ENCODE data around the gene NEGR1. TPM values are rescaled to one million over a fixed set of nuclear protein-coding genes. Genes with fewer than 3 reads are reported as not detected.

Gene NEGR1
- total and polyA plus RNA-seq, 8 donors: 1.2 to 35.4 (median 7.7) TPM

- Histone ChIP-seq H3K4me3 (no peak overlapping the region), H3K27me3 (no peaks in the 10 kb centered on the region), H3K9me3 (no peaks in the 10 kb centered on the region), H3K4me1 (no peaks in the 10 kb centered on the region), H3K27ac (no peak overlapping the region), H3K36me3 (no peaks in the 10 kb centered on the region)
- no peak for DNase-seq
- 74 to 89% (median 84%) methylated on average over 3 of the region's 3 CpGs for WGBS, 5 donors
- no peak for TF ChIP-seq EP300 (IDR thresholded peaks at IDR 0.05)
- intact Hi-C loops (cut with DNase I; ENCODE audit: low total_unique reads): no loop called here
These were observed 904.5 kb downstream of the NEGR1 start for GRCh38 chr1:71377886-71378285.

GRCh38 chr1:71372496-71372895, 909.8 kb downstream of the NEGR1 start:
- TF ChIP-seq EP300 (IDR thresholded peaks at IDR 0.05): no peak
- no peak for TF ChIP-seq POLR2A (IDR thresholded peaks at IDR 0.05)
- no peak for TF ChIP-seq POLR2AphosphoS5 (IDR thresholded peaks at IDR 0.05)
- no peak for TF ChIP-seq CTCF (IDR thresholded peaks at IDR 0.05)
- intact Hi-C loops (cut with DNase I; ENCODE audit: low total_unique reads): no loop called here

GRCh38 chr1:71371581-71371980, 910.8 kb downstream of the NEGR1 start:
- no peaks in the 10 kb centered on the region for H3K9me3 ChIP-seq
- no peak overlapping the region for H3K4me3 ChIP-seq
- TF ChIP-seq EP300 (IDR thresholded peaks at IDR 0.05) (no peak), POLR2A (IDR thresholded peaks at IDR 0.05) (no peak), POLR2AphosphoS5 (IDR thresholded peaks at IDR 0.05) (no peak), CTCF (IDR thresholded peaks at IDR 0.05) (no peak)
- H3K36me3 ChIP-seq: no peaks in the 10 kb centered on the region
- no peaks in the 10 kb centered on the region for H3K4me1 ChIP-seq
- no peak overlapping the region for H3K27ac ChIP-seq
- 84 to 93% (median 90%) methylated on average over 1 of the region's 1 CpG for WGBS, 5 donors
- DNase-seq: no peak
- intact Hi-C loops (cut with DNase I; ENCODE audit: low total_unique reads): no loop called here
- no peaks in the 10 kb centered on the region for H3K27me3 ChIP-seq

More at GRCh38 chr1:71372496-71372895, 909.8 kb downstream of the NEGR1 start:
- H3K4me1 ChIP-seq: no peaks in the 10 kb centered on the region
- WGBS, 5 donors: 88 to 99% (median 89%) methylated on average over 2 of the region's 2 CpGs
- no peaks in the 10 kb centered on the region for H3K9me3 ChIP-seq
- no peak for DNase-seq
- no peaks in the 10 kb centered on the region for H3K36me3 ChIP-seq
- H3K27ac ChIP-seq: no peak overlapping the region
- no peaks in the 10 kb centered on the region for H3K27me3 ChIP-seq
- no peak overlapping the region for H3K4me3 ChIP-seq

GRCh38 chr1:71364236-71364635, 918.1 kb downstream of the NEGR1 start:
- WGBS, 5 donors: 72 to 91% (median 85%) methylated on average over 2 of the region's 2 CpGs
- TF ChIP-seq CTCF (IDR thresholded peaks at IDR 0.05): no peak
- TF ChIP-seq POLR2A (IDR thresholded peaks at IDR 0.05): no peak
- TF ChIP-seq POLR2AphosphoS5 (IDR thresholded peaks at IDR 0.05): no peak
- no peak for TF ChIP-seq EP300 (IDR thresholded peaks at IDR 0.05)

GRCh38 chr1:71362691-71363090, 919.6 kb downstream of the NEGR1 start:
- Histone ChIP-seq H3K4me3 (no peak overlapping the region), H3K9me3 (peaks cover 0 to 4% (median under 1%) of the 10 kb centered on the region in 4 donors), H3K36me3 (no peaks in the 10 kb centered on the region), H3K27ac (no peak overlapping the region), H3K4me1 (peaks cover 0 to 4% (median 0%) of the 10 kb centered on the region in 4 donors), H3K27me3 (no peaks in the 10 kb centered on the region)
- intact Hi-C loops (cut with DNase I; ENCODE audit: low total_unique reads): no loop called here
- DNase-seq: no peak
- WGBS, 5 donors: 73 to 93% (median 82%) methylated on average over 2 of the region's 2 CpGs
- no peak for TF ChIP-seq POLR2AphosphoS5 (IDR thresholded peaks at IDR 0.05)
- no peak for TF ChIP-seq EP300 (IDR thresholded peaks at IDR 0.05)
- no peak for TF ChIP-seq POLR2A (IDR thresholded peaks at IDR 0.05)
- TF ChIP-seq CTCF (IDR thresholded peaks at IDR 0.05): no peak

More at GRCh38 chr1:71364236-71364635, 918.1 kb downstream of the NEGR1 start:
- Histone ChIP-seq H3K27ac (no peak overlapping the region), H3K4me1 (peaks cover 0 to 4% (median 0%) of the 10 kb centered on the region in 4 donors), H3K36me3 (no peaks in the 10 kb centered on the region), H3K9me3 (no peaks in the 10 kb centered on the region), H3K4me3 (no peak overlapping the region), H3K27me3 (no peaks in the 10 kb centered on the region)
- DNase-seq: no peak
- intact Hi-C loops (cut with DNase I; ENCODE audit: low total_unique reads): no loop called here

Data from stomach (tissue), 9 donors.